ENCODE measurements around the gene DAGLA. TPM values are rescaled to one million over a fixed set of nuclear protein-coding genes. Genes with fewer than 3 reads are reported as not detected.

Gene DAGLA
- total RNA-seq, 2 experiments from 2014 or later = 0.05 TPM; not detected in 1

- Mint-ChIP-seq H3K36me3 (ENCODE audit: low read depth) (no peaks in the 10 kb centered on the region), H3K27ac (no peak overlapping the region), H3K4me3 (no peak overlapping the region), H3K27me3 (peaks cover 2% of the 10 kb centered on the region), H3K9me3 (no peaks in the 10 kb centered on the region), H3K4me1 (ENCODE audit: low read depth) (peaks cover 13% of the 10 kb centered on the region)
- TF ChIP-seq CTCF (IDR thresholded peaks at IDR 0.05) = no peak
- DNase-seq = no peak
- ChIA-PET CTCF (interaction anchor here (0.7 to 3.2 kb wide), 7 partner anchors 12 to 32 kb away, joined by 3 to 14 read pairs (median 4); no protein-coding TSS in a partner anchor), POLR2A (interaction anchor here (1.0 to 2.4 kb wide), 3 partner anchors 16 to 23 kb away, joined by 3 to 6 read pairs (median 3); partner anchors contain the start of genes FEN1, MYRF and TMEM258)
- intact Hi-C loops (cut with micrococcal nuclease) = no loop called here
- ATAC-seq = no peak
These were observed 95.7 kb downstream of the DAGLA start for GRCh38 chr11:61775606-61776554.

GRCh38 chr11:61776561-61777075, 96.4 kb downstream of the DAGLA start:
- no peaks in the 10 kb centered on the region for H3K9me3 Mint-ChIP-seq
- peaks cover 13% of the 10 kb centered on the region for H3K4me1 Mint-ChIP-seq (ENCODE audit: low read depth)

GRCh38 chr11:61777234-61778090, 97.3 kb downstream of the DAGLA start:
- H3K4me1 Mint-ChIP-seq (ENCODE audit: low read depth) = peaks cover 13% of the 10 kb centered on the region
- ChIA-PET CTCF (interaction anchor here (0.6 to 3.2 kb wide), 5 partner anchors 11 to 27 kb away, joined by 3 to 14 read pairs (median 3); no protein-coding TSS in a partner anchor), POLR2A (interaction anchor here (0.6 to 2.4 kb wide), 2 partner anchors 14 to 413 kb away, joined by 3 to 6 read pairs; partner anchors contain the start of genes FEN1 and TMEM258)
- H3K27ac Mint-ChIP-seq = no peak overlapping the region
- no peaks in the 10 kb centered on the region for H3K9me3 Mint-ChIP-seq
- DNase-seq (peak; percentile 62), ATAC-seq (peak; percentile 69)
- intact Hi-C loops (cut with micrococcal nuclease) = no loop called here
- peaks cover 2% of the 10 kb centered on the region for H3K27me3 Mint-ChIP-seq
- no peak for TF ChIP-seq CTCF (IDR thresholded peaks at IDR 0.05)
- no peaks in the 10 kb centered on the region for H3K36me3 Mint-ChIP-seq (ENCODE audit: low read depth)
- H3K4me3 Mint-ChIP-seq = peak overlapping the region; percentile 29

More at GRCh38 chr11:61776561-61777075, 96.4 kb downstream of the DAGLA start:
- DNase-seq (peak; percentile 86), ATAC-seq (peak; percentile 78)
- POLR2A ChIA-PET = interaction anchor here (2.4 kb wide), 1 partner anchor 15 kb away, joined by 6 read pairs; the partner anchor contains the start of genes FEN1 and TMEM258
- intact Hi-C loops (cut with micrococcal nuclease) = no loop called here
- peak; percentile 73 for TF ChIP-seq CTCF (IDR thresholded peaks at IDR 0.05)
- CTCF ChIA-PET = interaction anchor here (0.6 to 3.2 kb wide), 5 partner anchors 11 to 26 kb away, joined by 3 to 14 read pairs (median 3); no protein-coding TSS in a partner anchor
- H3K36me3 Mint-ChIP-seq (ENCODE audit: low read depth) = no peaks in the 10 kb centered on the region
- H3K4me3 Mint-ChIP-seq = no peak overlapping the region
- H3K27me3 Mint-ChIP-seq = peaks cover 2% of the 10 kb centered on the region
- H3K27ac Mint-ChIP-seq = no peak overlapping the region

- Mint-ChIP-seq H3K4me3 (no peak overlapping the region), H3K27ac (no peak overlapping the region), H3K9me3 (no peaks in the 10 kb centered on the region), H3K27me3 (peaks cover 2% of the 10 kb centered on the region), H3K4me1 (ENCODE audit: low read depth) (peaks cover 13% of the 10 kb centered on the region), H3K36me3 (ENCODE audit: low read depth) (peaks cover 4% of the 10 kb centered on the region)
- POLR2A ChIA-PET = interaction anchor here (0.6 kb wide), 1 partner anchor 414 kb away, joined by 3 read pairs; no protein-coding TSS in a partner anchor
- CTCF ChIA-PET = interaction anchor here (0.6 to 2.8 kb wide), 3 partner anchors 10 to 31 kb away, joined by 3 to 9 read pairs (median 3); partner anchors contain the start of genes FEN1 and TMEM258
- TF ChIP-seq CTCF (IDR thresholded peaks at IDR 0.05) = no peak
- intact Hi-C loops (cut with micrococcal nuclease) = no loop called here
- no peak for ATAC-seq
- DNase-seq = no peak
These were observed 98.2 kb downstream of the DAGLA start for GRCh38 chr11:61778357-61778886.

All from activated CD8-positive, alpha-beta T cell treated with anti-CD3 and anti-CD28 coated beads for 36 hours (primary cell).